Measurements from ENCODE around the gene ZNF219.
A peak's percentile ranks its signal among the peaks of the same experiment; 100 is the strongest.

Gene ZNF219

DNA sequence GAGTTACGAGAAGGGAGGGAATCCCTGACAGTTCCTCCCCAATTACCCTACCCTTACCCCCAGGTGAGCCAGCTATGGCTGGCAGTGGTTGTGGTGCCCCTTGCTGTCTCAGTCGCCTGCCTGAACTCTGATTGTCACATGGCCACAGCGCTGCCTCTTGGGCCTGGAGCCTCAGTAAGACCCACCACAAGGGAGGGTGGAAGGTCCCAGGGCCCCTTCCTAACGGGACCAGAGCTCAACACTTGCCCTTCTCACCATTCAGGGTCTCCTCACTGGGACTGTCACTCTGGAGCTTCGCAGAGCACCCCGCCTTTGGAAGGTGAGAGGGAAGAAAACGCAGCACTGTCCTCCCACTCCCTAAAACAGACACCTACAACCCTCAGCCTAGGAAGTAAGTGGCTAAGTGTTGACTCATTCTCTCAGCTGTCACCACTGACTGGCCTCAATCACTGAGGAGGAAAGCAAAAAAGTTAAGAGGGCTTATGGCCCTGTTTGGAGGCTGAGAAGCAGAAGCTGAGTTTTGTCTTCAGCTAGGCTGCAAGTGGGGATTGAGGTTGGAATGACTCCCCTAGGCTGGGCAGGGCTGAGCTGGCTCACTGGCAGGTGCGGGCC, 3.5 kb upstream of the ZNF219 start:
- no peak for DNase-seq (ENCODE audit: low read depth)

DNA sequence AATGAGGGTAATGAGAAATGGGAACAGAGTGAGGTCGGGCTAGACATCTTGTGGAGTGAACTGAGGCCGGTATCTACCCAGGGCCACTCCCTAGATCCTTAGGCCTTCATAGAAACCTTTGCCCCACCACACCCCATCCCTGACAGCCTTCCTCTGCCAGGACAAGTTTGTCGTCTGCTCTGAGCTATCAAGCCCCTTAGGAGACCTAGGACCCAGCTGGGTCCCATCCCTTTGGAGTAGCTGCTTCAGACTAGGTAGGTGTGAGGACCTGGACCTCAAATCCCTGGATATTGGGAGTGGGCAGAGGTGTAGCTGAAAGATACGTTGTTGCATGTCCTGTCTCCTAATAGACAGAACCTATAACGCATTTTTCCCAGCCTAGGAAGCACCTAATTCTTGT, 2.5 kb upstream of the ZNF219 start, which contains the start of gene TMEM253:
Gene TMEM253, plus strand, starts transcription at position 136 of the 400 bp plus-strand sequence. CDS start 278 bp downstream, outside the sequence.
- DNase-seq (ENCODE audit: low read depth), result no peak

DNA sequence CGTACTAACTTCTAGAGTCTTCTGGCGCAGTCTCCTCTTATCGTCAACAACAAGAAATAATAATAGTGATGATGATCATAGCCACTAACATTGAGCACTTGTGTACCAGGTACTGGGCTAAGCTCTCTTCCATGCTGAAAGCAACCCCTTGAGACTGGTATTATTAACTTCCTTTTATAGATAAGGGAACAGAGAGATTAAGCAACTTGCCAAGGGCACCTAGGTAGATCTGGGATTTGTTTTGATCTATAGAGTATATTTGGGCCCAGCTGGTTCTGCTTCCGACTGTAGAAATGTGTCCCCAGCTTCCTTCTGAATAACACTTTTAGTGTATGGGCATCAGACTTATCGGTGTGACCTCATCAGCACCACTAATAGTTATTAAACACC, 1.1 kb upstream of the ZNF219 start:
- DNase-seq (ENCODE audit: low read depth), result no peak

DNA sequence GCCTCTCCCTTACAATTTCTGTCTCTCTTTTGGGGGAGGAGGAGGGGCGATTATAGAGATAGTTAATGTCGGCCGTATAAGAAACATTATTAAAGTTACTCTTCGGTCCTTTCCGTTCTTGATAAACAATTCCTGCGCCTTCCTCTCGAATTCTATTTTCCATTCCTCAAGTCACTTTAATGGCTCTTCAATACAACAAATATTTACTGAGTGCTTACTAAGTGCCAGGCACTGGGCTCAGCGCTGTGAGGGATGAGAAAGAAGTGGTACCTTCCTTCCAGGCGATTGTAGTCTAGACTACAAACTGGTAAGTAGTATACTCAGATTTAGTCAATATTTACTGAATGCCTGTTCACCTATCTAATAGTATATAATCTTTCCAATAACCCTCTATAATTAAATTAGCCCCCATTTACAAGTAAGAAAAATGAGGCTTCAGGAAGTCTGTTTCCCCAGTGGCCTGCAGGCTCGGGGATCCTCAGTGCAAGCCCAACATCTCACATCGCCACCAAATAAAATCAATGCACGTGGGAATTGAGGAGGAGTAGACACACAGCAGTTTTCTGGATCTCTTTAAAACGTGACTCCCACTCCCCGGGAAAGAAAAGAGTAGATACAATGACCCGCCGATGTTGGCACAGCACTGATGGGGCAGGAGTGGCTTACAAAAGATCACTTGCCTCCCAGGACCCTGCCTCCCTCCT, 589 bp upstream of the ZNF219 start:
- no peak for DNase-seq (ENCODE audit: low read depth)

DNA sequence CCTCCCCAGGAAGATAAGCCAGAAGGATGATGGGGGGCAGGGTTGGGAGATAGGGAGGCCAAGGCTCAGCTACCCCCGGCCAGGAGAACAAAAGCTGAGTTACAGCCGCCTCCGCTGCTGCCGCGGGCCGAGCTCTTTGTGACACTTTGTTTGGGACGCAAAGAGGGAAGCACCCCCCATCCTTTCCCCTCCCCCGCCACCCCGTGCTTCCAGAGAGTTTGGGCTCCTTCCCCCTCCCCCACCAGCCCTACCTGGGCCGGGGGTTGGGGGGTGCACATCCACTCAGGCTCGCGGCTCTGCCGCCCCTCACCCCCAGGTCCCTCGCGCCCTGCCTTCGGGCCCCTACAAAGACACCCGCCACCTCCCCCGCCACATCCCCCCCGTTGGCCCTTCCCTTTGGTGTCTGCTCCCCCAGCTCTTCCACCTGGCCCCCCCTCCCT, 799 bp downstream of the ZNF219 start:
- DNase-seq (ENCODE audit: low read depth), result peak; percentile 15

DNA sequence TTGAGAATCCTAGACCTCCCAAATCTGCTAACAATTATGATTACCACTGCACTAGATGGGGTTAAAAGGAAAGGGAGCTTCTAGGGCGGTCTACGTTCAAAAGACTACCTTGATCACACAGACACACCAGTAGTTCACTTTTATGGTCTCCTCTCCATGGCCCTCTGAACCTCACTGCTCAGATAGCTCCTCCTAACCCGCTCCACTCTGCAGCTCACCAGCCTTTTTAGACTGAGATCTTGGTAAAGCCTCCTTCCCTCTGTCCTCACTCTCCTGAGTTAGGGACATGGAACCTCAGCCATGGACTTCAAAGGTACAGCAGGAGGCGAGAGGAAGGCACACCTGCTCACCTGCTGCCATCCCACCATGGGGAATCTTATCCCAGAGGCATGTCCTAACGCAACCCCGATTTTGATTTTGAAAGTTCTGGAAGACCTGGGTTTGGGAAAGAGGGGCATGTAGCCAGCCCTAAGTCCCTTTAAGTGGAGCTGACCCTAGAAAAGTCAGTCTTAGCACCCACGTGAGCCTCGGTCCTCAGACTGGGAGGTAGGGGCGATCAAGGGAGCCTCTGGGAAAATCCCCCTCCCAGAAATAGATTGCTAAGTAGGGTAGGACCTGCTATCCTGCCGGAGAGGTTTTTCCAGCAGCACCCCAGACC, 1.3 kb downstream of the ZNF219 start:
- DNase-seq (ENCODE audit: low read depth), result no peak

DNA sequence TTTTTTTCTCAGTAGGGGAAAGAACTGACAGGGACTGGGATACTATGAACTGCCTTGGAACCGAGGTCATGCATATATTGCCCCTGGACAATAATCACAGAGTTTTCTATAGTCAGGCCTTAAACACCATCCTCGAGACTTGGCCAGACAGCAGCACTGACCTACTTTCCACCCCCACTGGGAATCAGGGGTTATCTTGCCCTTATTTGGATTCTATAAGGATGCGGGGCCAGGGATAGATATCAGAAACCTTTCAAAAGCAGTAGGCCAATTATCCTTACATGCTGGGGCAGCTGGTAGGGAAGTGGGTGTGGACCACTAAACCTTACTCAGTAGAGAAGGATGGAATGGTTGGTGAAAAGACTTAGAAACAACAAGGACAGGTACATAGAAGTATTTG, 2.0 kb downstream of the ZNF219 start:
- no peak for DNase-seq (ENCODE audit: low read depth)

DNA sequence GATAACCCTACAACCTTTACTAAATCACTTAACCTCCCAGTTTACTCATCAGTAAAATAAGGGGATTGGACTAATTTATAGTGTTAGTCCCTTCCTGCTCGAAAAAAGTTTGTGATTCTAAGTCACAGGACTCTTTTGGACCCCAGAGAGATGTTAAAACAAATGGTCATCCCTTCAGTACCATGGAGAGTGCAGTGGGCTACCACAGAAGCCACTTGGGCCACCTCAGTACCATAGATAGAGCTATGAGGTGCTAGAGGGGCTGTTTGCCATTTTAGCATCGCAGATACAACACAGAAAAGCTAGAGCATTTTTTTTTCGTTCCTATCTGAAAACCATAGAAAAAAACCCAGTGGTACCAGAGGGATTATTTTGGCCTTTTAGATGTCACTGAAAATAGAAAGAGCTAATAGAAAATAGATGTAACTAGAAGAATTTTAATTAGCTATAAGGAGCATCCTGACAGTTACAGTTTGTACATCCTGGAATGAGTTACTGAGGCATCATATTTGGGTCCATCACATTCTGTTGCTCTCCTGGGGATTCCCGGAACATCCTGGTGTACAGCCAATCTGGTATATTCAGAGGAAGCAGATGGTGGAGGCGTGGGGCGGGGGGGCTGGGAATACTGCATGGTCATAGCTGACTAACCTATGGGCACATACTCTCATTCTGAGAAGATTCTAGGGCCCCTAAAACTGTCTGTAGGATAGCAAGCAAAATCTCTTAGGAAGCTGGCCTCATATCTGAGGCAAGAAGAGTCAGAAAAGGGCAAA, 2.8 kb downstream of the ZNF219 start:
- no peak for DNase-seq (ENCODE audit: low read depth)

DNA sequence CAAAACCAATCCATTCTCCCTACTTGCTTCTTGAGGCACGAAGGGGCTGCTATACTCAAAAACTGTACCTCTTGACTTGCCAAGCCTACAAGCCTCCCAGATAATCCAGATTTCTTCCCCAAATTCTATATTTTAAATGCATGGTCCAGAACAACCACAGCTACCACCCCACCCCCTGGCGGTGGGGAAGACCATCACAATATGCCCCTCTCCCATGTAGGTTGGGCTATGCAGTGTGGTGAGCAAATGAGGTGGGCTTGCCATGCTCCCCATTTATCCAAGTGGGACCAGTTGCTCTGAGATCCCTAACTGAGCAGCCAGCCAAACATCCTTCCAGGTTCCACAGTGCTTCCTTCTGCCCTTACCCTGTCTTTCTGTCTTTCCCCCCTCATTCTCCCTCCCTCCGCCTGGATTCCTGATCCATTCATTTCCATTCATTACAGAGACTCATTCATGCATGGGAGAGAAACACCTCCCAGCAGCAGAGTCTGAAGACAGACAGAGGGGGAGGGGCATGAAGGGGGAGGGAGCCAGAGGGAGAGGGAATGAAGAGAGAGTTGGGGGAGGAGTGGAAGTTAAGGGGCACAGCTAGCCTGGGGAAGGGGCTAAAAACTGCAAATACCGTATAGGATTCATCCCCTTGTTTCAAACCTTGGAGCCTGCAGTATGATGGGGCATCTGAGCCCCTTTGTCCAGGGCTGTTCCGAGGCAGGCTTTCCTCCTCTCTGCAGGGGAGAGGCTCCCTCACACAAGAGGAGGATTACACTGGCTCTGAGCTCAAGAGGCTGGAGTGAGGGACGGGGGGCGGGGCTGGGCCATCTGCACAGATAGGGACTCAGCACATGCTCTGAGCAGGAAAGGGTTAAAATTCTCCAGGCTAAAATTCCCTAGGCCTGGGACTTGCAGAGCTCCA, 4.4 kb downstream of the ZNF219 start:
- no peak for DNase-seq (ENCODE audit: low read depth)

DNA sequence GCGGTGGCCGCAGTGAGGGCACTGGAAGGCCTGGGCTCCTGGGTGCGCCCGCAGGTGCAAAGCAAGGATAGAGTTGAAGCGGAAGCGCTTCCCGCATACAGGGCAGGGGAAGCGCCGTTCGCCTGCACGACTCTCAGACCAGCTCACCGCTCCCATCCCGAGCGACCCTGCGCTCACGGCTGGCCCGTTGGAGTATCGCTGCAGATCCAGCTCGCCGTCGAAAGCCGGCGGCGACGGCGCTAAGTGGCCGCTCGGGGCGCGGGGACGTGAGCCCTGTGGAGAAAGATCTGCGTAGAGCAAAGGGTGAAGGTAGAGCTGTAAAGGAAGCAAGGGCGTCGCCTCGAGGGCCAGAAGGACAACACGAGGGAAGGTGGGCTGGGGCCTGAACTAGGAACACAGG, 5.4 kb downstream of the ZNF219 start:
- no peak for DNase-seq (ENCODE audit: low read depth)

DNA sequence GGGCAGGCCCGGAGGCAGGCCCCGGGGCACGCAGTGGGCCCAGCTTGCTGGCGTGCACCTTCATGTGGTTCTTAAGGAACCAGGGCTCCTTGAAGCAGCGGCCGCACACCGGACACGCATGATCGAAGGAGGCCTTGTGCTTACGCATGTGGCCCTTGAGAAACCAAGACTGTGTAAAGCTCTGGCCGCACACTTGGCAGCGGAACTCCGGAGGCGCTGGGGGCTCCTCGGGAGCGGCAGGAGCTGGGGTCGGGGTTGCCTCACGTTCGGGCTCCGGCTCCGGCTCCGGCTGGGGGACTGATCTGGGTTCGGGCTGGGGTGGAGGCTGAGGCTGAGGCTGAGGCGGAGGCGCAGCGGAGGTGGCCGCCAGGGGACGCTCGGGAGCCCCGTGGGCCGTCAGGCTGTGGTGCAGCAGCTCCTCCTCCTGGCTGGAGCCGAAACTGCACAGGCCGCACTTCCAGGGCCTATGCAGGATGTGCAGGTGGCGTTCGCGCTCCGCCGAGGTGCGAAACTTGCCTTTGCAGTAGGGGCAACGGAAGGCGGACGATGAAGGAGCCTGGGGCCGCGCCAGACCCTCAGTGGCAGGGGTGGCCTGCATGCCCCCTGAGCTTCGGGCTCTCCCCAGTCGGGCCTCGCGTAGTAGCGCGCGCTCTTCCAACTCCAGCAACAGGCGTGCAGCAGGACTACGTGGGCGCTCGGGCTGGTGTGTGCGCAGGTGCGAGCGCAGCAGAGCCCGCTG, 6.0 kb downstream of the ZNF219 start:
- DNase-seq (ENCODE audit: low read depth), result peak; percentile 88

DNA sequence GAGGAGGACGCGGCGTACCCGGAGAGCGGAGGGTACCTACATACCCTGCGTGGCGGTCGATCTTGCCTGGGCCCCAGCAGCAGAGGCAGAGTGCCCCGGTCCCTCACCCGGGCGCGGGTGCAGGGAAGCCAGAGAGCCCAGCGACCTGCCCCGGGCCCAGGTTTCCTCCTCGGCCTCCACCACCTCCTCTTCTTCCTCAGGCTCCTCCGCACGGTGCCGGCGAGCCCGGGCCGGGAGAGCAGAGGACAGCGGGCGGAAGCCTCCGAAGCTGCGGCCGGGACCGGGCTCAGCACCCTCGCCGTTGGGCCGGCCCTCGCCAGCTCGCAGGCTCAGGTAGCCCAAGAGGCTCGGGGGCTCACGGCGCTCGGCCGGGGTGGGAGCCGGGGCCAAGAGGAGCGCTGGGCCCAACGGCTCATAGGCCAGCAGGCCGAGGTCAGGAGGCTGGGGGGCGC, 6.6 kb downstream of the ZNF219 start:
- DNase-seq (ENCODE audit: low read depth), result no peak

DNA sequence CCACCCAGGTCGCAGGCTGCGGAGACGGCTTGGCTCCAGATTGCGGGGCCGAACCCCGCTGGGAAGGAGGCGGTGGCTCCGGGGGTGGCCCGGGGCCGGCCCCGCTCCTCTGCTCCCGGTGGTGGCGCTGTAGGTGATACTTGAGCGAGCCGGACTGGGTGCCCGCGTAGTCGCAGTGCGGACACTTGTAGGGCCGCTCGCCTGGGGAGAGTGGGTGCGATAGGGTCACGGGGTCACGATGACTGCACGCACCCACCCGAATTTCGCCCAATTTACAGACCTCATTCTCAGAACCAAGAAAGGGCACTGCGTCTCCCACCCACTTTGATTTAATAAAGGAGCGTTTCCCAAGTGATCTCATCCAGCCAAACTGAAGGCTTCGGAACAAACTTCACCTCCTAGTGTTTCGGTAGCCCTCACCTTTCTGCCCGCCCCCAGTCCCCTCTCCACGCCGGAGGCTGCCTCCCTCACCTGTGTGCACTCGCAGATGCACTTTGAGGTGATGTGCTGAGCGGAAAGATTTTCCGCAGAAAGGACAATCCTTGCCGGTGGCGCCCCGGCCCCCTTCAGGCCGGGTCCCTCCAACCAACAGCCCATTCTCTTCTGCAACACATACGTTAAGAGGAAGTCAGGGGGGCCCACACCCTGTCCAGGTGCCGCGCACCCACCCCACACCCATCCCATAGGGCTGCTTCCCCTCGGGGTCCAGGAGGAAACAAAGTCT, 7.4 kb downstream of the ZNF219 start:
- no peak for DNase-seq (ENCODE audit: low read depth)

DNA sequence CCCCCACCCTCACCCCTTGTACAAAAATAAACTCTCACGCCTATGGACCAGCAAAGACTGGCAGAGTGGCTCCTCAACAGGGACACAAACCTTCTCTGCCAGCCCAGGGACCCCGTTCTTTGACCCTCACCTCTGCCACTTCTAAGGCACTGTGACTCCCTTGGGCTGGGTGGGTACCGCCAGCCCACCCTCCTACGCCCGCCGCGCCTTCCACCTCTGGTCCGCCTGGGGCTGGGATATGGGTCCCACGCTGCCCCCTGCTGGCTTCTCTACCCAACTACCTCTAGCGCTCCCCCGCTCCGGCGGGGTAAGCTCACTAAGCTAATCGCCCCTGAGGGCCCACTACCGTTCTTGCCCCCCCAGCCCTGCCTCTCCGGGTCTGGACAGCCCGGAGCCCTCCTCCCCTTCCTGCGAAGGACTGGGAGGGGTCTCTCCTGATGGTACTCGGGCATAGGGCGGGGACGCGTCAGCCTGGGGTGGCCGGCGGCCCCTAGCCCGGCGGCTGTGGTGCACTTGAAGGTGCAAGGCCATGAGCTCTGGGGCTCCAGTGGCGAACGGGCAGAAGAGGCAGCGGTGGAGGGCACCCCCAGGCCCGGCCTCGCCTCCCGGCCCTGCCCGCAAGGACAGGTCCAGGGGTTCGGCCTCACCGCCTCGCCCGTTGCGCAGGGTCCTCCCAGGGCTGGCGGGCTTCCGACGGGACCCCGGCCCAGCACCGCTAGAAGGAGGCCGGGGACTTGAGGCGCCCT, 8.1 kb downstream of the ZNF219 start:
- no peak for DNase-seq (ENCODE audit: low read depth)

DNA sequence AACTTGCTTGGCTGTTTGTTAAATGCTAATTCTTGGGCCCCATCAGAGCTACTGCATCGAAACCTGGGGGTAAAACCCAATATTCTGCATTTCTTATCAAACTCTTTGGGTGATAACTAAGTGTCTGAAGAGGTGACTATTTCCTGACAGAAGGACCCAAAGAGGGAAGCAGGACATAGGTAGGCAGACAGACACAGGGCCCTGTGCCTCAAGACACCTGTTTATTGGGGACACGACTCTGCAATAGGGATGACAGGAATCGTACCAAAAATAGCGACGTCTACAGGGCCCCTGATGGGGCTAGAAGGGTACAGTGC, 8.6 kb downstream of the ZNF219 start:
- no peak for DNase-seq (ENCODE audit: low read depth)

DNA sequence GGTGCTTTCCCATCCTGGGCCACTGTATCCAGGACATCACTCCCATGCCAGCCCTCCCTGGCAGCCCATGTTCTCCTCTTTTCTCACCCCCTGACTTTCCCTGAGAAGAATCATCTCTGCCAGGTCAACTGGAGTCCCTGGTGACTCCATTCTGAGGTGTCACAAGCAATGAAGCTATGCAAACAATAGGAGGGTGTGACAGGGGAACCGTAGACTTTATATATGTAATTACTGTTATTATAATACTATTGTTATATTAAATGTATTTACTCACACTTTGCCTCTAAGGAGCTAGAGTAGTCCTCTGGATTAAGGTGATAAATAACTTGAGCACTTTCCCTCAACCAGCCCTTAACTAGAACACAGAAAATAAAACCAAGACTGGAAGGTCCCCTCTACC, 9.2 kb downstream of the ZNF219 start:
- no peak for DNase-seq (ENCODE audit: low read depth)

DNA sequence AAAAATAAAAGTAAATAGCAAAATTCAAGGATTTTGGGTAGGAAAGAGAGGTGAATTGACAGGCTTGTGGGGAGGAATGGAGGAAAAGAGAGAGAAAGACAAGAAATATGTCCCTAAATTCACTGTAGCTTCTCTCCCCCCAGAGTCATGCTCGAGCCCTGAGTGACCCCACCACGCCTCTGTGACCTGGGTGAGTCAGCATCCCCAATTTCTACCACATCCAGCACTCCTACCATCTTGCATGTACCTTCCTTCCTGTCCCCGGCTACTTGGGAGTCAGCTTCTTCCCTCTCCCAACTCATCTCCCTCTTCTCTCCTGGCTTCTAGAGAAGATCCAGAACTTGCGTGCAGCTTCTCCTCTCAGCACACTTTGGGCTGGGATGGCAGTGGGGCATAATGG, 9.8 kb downstream of the ZNF219 start:
- no peak for DNase-seq (ENCODE audit: low read depth)

DNA sequence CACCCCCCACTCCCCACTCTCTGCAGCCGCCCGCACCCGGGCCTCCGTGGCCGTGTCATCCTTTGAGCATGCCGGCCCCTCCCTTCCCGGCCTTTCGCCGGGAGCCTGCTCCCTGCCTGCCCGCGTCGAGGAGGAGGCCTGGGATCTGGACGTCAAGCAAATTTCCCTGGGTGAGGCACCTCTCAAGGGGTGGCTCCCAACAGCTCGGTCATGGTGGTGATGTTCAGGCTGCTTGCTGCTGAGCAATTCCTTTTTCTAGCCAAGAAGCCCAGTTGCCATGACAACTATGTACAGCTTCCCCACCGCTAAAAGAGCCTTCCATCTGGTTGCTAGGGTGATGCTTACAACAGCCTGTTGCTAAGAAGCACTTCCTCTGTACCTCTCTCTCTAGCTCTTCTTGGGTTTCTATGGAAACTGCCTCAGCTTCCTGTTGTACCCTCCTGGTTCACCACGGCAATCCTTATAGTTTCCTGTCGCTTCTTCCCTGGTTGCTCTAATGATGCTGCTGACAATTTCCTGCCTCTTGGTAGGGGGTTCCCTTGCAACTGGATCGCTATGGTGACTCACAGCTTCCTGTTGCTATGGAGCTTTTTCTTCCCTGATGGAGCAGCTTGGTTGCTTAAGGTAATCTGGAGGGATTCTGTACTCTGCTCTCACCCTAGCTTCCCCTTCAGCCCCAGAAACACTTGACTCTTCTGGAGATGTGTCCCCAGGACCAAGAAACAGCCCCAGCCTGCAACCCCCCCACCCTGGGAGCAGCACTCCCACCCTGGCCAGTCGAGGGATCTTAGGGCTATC, 11.0 kb downstream of the ZNF219 start:
- no peak for DNase-seq (ENCODE audit: low read depth)

DNA sequence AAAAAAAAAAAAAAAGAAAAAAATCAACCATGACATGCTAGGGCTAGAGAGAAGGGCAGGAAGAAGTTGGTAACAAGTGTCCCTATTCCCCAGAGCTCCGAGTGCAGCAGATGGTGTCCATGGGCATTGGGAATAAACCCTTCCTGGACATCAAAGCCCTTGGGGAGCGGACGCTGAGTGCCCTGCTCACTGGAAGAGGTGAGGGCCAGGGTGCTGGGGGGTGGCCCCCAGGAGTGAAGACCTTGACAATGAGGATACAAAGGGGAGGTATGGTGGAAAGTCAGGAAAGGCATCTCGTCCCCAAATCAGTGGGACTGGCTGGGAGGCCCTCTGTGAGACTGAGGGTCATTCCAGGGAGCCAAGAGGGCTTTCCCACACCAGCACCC, 11.6 kb downstream of the ZNF219 start:
- DNase-seq (ENCODE audit: low read depth), result no peak

All from activated T-helper 9 cell treated with anti-CD3 and anti-CD28 coated beads, Interleukin-2, amount 50 U/mL, for 16 hours (primary cell).